Measurements from ENCODE around the gene LRRIQ3. TPM values are rescaled to one million over a fixed set of nuclear protein-coding genes. Genes with fewer than 3 reads are reported as not detected.

LRRIQ3 gene
- total RNA-seq, 2 donors from 2014 or later, result 1.2 to 1.5 TPM

DNA sequence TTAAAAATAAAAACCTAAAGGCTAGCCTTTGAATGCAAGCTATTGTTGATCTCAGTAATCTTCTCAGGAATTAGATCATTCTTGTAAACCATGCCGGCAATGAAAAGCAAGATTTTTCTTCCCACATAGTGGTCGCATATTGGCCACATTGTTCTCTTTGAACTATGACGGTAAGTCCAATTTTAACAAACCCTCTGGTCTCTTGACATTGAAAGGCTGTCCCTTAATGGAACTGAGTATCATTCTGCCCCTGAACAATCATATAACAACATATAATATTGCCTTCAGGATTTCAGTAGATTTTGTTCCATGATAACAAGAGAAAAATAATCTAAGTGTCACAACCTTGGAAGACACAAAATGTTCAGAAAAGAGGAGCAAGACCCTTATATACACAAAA is 38.5 kb upstream of the LRRIQ3 start:
- peaks cover 6% of the 10 kb centered on the region for H3K4me1 Mint-ChIP-seq
- peaks cover 6% of the 10 kb centered on the region for H3K9me3 ChIP-seq (ENCODE audit: control insufficient read depth, low read length)

GRCh38 chr1:74235153-74235552 is 37.2 kb upstream of the LRRIQ3 start, which contains the start of gene TNNI3K:
Gene TNNI3K (plus strand): TSS chr1:74235387. CDS start chr1:74235452, 65 bp downstream.
- 82 to 97% methylated on average over 2 of the region's 2 CpGs for WGBS, 2 experiments (ENCODE audit: insufficient coverage in 1 of 2, insufficient read length in 1 of 2)
- H3K27ac Mint-ChIP-seq, result no peak within 1 kb of the TSS
- peaks cover 6% of the 10 kb centered on the region for H3K4me1 Mint-ChIP-seq
- Histone ChIP-seq H3K9ac (ENCODE audit: extremely low read depth, low read length, poor library complexity, severe bottlenecking) (no peak within 1 kb of the TSS), H3K27me3 (ENCODE audit: control insufficient read depth, insufficient read depth, low read length, poor library complexity, severe bottlenecking) (no peaks in the 10 kb centered on the region), H3K4me3 (ENCODE audit: low read length) (no peak within 1 kb of the TSS), H3K27ac (ENCODE audit: low read depth, low read length) (no peak within 1 kb of the TSS), H3K4me1 (ENCODE audit: control insufficient read depth, insufficient read depth, low read length) (no peaks in the 10 kb centered on the region), H3K9me3 (ENCODE audit: control insufficient read depth, low read length) (peaks cover 6% of the 10 kb centered on the region), H3K36me3 (ENCODE audit: control insufficient read depth, insufficient read depth, low read length) (no peaks in the 10 kb centered on the region)
- no peak for DNase-seq
- H3K36me3 Mint-ChIP-seq (ENCODE audit: low read depth), result no peaks in the 10 kb centered on the region
- no peaks in the 10 kb centered on the region for H3K9me3 Mint-ChIP-seq
- TF ChIP-seq CTCF (conservative IDR thresholded peaks at IDR 0.05), result no peak
- peaks cover 2% of the 10 kb centered on the region for H3K27me3 Mint-ChIP-seq (ENCODE audit: insufficient read depth)
- H3K4me3 Mint-ChIP-seq, result no peak within 1 kb of the TSS

More for the DNA sequence above, 38.5 kb upstream of the LRRIQ3 start:
- H3K9me3 Mint-ChIP-seq, result no peaks in the 10 kb centered on the region
- no peak overlapping the region for H3K27ac ChIP-seq (ENCODE audit: low read depth, low read length)
- no peak for TF ChIP-seq CTCF (conservative IDR thresholded peaks at IDR 0.05)
- no peaks in the 10 kb centered on the region for H3K27me3 ChIP-seq (ENCODE audit: control insufficient read depth, insufficient read depth, low read length, poor library complexity, severe bottlenecking)
- H3K36me3 Mint-ChIP-seq (ENCODE audit: low read depth), result no peaks in the 10 kb centered on the region
- no peak overlapping the region for H3K9ac ChIP-seq (ENCODE audit: extremely low read depth, low read length, poor library complexity, severe bottlenecking)
- peaks cover 2% of the 10 kb centered on the region for H3K27me3 Mint-ChIP-seq (ENCODE audit: insufficient read depth)
- no peak overlapping the region for H3K4me3 Mint-ChIP-seq
- no peak for DNase-seq
- no peak overlapping the region for H3K4me3 ChIP-seq (ENCODE audit: low read length)
- H3K4me1 ChIP-seq (ENCODE audit: control insufficient read depth, insufficient read depth, low read length), result no peaks in the 10 kb centered on the region
- 95 to 97% methylated on average over 3 of the region's 3 CpGs for WGBS, 2 experiments (ENCODE audit: insufficient coverage in 1 of 2, insufficient read length in 1 of 2)
- no peak overlapping the region for H3K27ac Mint-ChIP-seq
- no peaks in the 10 kb centered on the region for H3K36me3 ChIP-seq (ENCODE audit: control insufficient read depth, insufficient read depth, low read length)

DNA sequence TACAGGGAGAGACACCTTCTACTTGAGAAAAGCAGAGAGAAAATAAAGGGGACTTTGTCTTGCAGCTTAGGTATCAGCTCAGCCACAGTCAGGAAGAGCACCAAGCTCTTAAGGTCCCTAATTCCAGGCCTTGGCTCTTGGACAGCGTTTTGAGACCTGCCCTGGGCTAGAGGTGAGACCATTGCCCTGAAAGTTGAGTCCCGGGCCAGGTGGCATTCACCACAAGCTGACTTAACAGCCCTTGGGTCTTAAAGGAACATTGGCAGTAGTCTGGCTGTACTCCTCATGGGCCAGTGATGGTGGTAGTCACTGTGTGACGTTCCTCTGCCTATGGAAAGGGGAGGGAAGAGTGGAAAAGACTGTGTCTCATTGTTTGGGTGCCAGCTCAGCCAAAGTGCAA is 25.5 kb upstream of the LRRIQ3 start:
- Mint-ChIP-seq H3K36me3 (ENCODE audit: low read depth) (no peaks in the 10 kb centered on the region), H3K9me3 (no peaks in the 10 kb centered on the region)

More for the DNA sequence above, 25.5 kb upstream of the LRRIQ3 start:
- no peaks in the 10 kb centered on the region for H3K4me1 ChIP-seq (ENCODE audit: control insufficient read depth, insufficient read depth, low read length)
- Mint-ChIP-seq H3K4me3 (no peak overlapping the region), H3K27me3 (ENCODE audit: insufficient read depth) (peaks cover 4% of the 10 kb centered on the region), H3K27ac (no peak overlapping the region), H3K4me1 (no peaks in the 10 kb centered on the region)
- H3K9me3 ChIP-seq (ENCODE audit: control insufficient read depth, low read length), result no peaks in the 10 kb centered on the region
- H3K36me3 ChIP-seq (ENCODE audit: control insufficient read depth, insufficient read depth, low read length), result no peaks in the 10 kb centered on the region
- H3K27ac ChIP-seq (ENCODE audit: low read depth, low read length), result no peak overlapping the region
- TF ChIP-seq CTCF (conservative IDR thresholded peaks at IDR 0.05), result no peak
- no peaks in the 10 kb centered on the region for H3K27me3 ChIP-seq (ENCODE audit: control insufficient read depth, insufficient read depth, low read length, poor library complexity, severe bottlenecking)
- H3K9ac ChIP-seq (ENCODE audit: extremely low read depth, low read length, poor library complexity, severe bottlenecking), result no peak overlapping the region
- DNase-seq, result no peak
- H3K4me3 ChIP-seq (ENCODE audit: low read length), result no peak overlapping the region
- WGBS, 2 experiments (ENCODE audit: insufficient coverage in 1 of 2, insufficient read length in 1 of 2), result 71 to 88% methylated on average over 1 to 3 of the region's 3 CpGs

All from endodermal cell (in vitro differentiated cells).